GM12872 (cell line): Measurements from ENCODE around the gene ADAM10.

ENCODE experiments used
- TF ChIP-seq, protein P1 (sequence below): IDR thresholded peaks from 3 replicates; pipeline ENCODE4 v1.5.1; 2011; ENCODE audit warnings: low read depth, mild to moderate bottlenecking, low read length, moderate library complexity; ENCODE audit not compliant: insufficient read depth

ADAM10 gene

DNA sequence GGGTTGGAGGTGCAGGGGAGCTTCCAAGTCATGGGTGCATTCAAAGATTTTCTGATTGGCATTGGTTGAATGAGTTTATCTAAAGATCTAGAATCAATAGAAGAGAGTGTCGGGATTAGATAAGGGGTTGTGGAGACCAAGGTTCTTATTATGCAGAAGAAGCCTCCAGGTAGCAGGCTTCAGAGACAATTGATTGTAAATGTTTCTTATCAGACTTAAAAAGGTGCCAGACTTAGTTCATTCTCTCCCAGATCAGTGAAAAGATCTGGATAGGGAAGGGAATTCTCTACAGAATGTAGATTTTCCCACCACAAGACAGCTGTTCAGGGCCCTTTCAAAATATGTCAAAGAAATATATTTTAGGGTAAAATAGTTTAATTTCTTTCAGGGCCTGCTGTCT is 188.2 kb downstream of the ADAM10 start:
- TF ChIP-seq, protein P1, sequence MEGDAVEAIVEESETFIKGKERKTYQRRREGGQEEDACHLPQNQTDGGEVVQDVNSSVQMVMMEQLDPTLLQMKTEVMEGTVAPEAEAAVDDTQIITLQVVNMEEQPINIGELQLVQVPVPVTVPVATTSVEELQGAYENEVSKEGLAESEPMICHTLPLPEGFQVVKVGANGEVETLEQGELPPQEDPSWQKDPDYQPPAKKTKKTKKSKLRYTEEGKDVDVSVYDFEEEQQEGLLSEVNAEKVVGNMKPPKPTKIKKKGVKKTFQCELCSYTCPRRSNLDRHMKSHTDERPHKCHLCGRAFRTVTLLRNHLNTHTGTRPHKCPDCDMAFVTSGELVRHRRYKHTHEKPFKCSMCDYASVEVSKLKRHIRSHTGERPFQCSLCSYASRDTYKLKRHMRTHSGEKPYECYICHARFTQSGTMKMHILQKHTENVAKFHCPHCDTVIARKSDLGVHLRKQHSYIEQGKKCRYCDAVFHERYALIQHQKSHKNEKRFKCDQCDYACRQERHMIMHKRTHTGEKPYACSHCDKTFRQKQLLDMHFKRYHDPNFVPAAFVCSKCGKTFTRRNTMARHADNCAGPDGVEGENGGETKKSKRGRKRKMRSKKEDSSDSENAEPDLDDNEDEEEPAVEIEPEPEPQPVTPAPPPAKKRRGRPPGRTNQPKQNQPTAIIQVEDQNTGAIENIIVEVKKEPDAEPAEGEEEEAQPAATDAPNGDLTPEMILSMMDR = no peak

DNA sequence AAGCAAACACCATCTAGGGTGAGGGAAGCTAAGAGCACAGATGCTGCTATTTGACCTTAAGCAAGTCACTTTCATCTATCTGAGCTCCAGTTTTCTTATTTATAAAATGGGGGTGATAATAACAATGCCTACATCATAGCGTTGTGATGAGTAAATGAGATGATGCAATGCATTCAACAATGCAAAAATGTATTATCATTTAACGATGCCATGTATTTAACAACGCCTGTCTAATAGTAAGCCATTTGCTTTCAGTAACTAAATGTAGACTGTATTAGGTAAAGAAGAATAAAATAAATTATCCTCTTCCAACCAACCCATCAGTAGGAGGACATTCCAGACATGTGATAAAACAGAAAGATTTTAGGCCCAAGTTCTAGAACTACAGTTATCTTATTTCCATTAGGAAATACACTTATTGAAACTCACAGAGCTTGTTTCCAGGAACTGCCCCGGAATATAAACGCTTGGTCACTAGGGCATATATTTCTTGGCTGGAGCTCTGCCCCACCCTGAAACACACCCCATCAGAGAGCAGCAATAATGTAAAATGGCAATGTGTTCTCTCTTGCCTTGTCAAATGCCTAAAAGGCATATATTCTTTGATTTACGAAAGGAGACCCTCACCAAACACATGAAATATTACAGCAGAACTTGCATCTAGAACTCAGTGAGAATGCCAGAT is 189.5 kb downstream of the ADAM10 start:
- TF ChIP-seq, protein P1 = no peak

DNA sequence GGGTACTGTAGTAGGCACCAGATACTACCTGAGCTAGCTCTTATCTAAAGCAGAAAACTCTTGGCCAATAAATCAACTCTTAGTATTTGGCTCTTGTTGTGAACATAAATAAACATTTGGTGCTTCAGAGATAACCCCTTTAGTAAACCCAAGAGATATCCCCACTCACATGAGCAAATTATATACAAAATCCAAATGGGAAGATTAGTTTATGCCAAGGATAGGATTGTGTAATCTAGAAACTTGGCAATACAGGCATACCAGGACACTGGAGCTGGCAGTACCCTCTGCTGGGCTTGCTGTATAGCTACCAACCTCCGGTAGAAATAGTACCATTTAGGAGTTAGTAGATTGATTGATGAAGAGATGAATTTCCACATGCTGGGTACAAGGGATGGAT is 190.7 kb downstream of the ADAM10 start:
- TF ChIP-seq, protein P1 = no peak

DNA sequence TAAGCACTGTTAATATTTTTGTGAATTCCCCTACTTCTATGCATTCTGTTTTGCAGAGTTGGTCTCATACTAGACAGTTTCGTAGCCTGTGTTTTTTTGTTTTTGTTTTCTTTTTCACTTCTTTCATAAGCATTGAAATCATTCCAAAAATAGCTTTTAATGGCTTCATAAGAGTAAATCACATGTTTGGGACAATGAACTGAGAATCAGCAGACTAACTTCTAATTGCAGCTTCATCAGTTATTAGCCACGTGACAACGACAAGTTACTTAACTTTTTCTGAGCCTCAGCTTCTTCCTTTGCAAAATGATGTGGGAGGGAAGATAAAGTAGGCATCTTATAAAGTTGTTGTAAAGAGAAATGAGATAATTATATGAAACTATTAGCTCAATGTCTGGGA is 193.0 kb downstream of the ADAM10 start:
- TF ChIP-seq, protein P1 = no peak

DNA sequence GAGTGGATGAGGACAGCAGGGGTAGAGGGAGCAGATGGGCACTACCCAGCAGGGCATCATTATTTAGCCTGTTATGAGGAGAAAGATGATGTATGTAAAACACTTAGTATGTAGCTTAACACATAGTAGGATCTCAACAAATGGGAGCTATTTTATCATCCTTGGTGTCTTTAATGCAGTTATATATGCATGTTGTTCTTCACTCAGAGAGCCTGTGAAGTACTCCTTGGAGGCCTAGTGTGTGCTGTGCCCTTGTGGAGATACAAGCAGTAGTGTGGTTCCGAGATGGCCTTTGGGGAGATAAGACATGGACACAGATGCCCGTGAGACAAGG is 193.5 kb downstream of the ADAM10 start:
- TF ChIP-seq, protein P1 = no peak

DNA sequence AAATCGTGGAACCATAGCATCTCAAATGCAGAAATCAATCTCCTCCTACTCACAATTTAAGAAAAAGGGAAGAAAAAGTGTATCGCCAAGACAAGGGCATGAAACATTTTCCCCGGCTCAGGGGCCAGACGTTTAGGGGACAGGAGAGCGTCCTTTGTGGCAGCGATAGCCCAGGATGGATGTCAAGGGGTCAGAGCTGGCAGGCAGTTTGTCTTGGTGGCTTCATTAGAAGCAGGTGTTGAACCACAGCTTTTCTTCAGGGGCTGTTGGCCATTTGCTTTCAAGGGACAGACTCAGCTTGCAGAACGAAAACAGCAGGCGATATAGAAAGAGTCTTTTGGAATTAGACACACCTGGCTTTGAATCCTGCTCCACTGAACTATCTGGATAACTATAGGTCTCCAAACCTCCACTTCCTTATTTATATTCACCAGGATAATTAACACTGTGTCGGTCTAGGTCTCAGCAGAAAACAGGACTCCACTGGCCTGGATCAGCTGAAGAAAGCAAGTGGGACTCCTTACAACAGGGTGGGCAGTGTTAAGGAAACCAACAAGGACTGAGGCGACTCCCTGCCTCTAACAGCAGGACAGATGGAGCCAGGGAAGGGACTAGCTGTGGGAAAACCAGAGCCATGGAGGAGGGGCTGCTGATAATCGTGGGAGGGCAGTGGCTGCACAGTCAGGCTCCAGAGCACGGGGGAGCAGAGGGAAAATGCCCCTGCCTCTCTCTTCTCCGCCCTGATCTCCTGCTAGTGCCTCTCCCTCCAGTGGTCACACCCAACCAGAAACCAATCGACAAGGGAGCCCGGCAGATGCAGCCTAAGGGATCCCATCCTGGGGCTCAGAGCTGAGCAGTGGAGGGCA is 194.1 kb downstream of the ADAM10 start:
- TF ChIP-seq, protein P1 = no peak

DNA sequence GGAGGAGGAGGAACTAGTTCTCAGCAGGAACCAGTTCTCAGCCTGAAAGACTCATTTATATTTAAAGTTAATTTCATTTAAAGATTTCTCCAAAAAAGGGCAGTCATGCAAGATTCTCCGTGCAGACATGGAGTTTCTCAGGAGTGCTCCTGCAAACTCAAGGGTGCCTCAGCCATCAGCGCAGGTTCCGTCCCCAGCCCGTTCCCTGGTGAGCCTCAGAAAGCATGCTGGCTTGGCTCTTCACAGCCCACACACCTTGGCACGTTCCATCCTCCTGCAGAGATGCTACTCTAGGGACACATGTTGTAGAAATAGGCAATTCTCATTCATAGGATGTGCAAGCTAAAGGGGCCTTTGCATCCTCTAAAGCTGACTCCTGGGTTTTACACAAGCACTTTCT is 194.7 kb downstream of the ADAM10 start:
- TF ChIP-seq, protein P1 = no peak
